HG03045 (cell line): Measurements from ENCODE around the gene HOXA1.

Experiments used
- ATAC-seq: cut with Tn5 transposase; IDR thresholded peaks from one replicate; pipeline ENCODE4 v1.9.1; 2021; ENCODE audit warnings: mild to moderate bottlenecking, moderate library complexity; ENCODE audit not compliant: unreplicated experiment

HOXA1 gene

DNA sequence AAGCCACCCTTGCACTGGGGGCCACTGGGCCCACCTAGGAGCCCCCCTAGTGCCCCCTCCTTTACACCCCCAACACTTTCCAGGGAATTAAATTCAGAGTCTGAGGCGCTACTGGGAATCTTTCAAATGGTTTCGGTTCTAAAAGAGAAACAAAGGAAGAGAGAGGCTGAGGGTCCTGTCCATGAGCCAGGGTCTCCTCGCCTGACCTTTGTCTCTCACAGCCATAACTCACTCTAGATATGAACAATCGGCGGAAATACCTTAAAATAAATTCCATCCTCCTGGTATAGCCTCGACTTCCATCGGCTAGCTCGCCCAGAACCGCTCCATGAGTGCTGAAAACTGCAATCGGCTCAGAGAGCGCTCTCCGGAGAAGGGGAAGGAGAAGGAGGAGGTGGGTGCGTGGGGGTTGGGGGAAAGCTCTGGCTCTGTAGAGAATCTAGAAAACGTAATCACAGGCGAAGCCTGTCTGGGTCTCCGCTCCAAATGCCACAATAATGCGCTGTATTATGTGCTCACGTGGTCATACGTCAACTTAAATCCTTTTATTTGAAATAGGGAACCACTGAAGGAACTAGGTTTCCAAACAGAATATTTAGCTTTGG is 22.2 kb upstream of the HOXA1 start:
- no peak for ATAC-seq

- no peak for ATAC-seq
These were observed 21.4 kb upstream of the HOXA1 start for GRCh38 chr7:27116962-27117886.

DNA sequence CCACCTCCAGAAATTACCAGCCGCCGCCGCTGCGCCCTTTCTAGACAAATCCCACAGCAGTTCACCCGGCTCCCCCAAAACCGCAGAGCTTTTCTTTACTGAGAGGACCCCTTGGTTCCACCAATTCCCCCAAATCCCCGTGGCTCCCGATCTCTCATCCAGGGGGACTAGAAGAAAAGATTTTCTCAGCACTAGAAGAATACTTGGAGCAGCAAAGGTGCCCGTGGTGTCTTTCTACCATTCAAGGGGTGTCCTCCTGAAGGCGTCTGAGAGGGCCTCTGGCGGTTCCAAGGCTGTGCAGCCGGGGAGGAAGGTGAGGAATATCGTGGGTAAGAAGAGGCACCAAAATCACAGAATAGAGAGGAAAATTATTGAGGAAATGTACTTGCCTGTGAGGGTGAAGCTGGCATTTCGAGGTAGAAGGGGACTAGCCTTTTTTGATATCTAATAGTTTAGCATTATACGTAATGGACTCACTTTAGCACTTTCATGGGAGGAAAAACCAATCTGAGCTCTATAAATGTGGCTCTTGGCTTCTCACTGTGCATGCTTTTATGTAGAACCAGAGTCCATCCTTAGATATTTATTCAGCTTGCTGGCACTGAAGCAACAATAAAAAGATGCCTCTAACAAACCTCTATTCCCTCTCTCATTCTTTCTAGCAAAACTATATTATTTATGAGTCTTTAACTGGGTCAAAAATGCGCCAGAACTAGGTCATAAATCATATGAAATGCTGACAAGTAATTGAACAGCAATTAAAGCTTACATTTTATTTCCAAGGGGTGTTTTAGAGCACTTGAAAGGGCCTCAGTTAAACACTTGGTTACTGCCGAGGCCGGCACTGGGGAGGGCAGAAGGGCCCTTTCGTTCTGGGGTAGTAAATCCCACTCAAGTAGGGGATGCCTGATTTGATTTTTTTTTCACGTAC is 20.5 kb upstream of the HOXA1 start:
- ATAC-seq: no peak

DNA sequence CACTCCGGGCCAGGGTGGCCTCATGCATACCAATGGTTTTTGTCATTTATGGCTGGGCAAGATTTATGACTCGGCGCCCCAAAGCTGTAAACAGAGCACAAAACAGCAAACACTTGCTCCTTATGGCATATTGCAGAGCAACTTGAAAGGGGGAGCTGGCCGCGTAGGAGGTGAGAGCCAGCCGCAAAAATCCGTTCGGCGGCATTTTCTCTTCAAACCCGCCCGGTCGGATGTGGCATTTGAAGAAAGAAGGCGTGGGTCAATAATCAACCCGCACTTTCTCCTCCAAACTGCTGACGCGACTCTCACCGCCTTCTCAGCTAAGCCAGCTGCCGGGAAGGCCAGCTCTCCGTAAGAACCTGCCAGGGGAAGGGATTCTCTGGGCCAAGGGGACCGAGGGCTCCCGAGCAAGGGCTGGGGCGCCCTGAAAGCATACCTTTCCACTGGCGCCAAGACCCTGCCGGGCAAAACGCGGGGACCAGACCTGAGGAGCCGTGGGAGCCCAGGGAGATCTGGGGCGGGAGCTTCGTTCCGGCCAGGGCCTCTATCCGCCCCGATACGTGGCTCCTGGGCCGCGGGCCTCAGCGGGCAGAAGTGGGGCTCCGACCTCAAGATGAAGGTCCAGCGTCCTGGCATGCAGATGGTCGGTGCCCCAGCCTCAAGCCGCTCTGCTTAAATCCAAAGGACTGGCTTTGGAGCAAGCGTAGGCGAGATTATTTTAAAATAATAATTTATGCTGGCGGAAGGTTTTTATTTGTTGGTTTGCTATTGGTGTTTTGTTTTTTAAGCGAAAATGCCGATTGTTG is 19.6 kb upstream of the HOXA1 start:
- no peak for ATAC-seq

DNA sequence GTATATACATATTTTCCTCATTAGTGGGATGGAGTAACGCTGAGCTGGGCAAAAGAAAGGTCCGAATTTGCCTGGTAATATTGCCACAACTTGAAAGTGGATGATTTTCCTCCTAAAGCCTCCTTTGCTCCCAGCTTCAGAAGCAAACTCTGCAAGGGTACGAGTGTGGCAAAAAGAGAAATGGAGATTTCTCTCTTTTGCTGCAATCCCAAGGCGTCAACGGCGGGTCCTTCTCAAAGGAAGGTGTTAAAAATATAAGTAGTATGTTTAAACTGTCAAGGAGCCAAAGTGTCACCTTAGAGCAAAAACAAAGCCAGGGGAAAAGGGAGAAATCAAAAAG is 19.1 kb upstream of the HOXA1 start:
- no peak for ATAC-seq

- ATAC-seq: no peak
These were observed 18.4 kb upstream of the HOXA1 start for GRCh38 chr7:27113991-27114769.

GRCh38 chr7:27112955-27113949 is 17.5 kb upstream of the HOXA1 start:
- ATAC-seq: no peak

GRCh38 chr7:27112361-27112760 is 16.6 kb upstream of the HOXA1 start:
- ATAC-seq: no peak

DNA sequence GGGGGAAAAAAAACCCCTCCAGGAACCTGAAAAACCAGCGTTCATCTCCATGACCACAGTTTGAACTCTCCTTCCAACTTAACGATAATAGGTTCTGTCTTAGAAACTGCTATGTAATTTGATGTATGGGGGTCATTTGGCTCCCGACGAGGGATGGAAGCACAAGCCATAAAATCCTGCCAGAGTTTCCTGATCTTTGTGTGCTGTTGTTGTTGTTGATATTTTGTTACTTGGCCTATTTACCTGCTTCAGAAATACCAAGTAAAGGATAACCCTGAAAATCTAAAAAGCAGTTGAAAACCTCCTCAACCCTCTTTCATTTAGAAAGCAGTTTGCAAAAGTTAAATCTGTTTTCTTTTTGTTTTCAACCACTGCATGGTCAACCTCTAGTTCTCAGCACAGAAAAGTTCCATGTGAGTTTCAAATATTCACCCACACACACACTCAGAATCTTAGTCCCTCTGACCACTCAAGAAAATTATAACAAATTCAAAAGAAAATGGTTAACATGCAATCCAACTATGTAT is 16.0 kb upstream of the HOXA1 start:
- no peak for ATAC-seq

DNA sequence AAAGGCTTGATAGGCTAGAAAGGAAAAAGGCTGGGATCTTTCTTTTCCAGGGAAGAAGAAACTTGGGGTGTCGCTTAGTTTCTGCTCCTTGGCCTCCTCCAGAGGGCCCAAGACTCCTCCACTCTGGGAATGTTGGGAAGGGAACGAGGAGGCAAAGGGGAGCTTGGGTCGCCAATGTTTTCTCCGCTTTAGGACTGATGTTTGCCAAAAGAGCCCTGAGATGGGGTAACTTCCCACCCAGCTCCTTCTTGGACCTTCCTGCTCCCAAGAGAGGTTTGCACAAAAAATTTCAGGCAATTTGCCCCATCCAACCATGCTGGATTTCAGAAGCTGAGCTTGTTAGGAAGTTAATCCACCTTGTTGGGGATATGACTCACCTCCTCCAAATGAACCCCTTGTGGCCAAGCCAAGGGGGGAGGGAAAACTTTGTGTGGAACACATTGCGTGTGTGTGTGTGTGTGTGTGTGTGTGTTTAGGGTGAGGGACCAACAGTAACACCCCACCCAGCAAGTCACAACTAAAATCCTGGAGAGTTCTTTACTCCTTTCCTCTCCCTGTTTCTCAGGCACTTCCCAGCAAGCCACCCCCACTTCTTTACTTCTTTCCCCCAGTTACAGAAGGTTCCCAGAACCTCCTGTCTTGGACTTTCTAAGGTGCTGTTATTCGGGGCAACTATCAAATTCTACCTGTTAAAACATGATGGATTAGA is 15.4 kb upstream of the HOXA1 start:
- ATAC-seq: no peak

- ATAC-seq: no peak
These were observed 14.6 kb upstream of the HOXA1 start for GRCh38 chr7:27110186-27111031.

GRCh38 chr7:27109466-27110185 is 13.8 kb upstream of the HOXA1 start:
- no peak for ATAC-seq

- ATAC-seq: no peak
These were observed 12.8 kb upstream of the HOXA1 start for GRCh38 chr7:27108390-27109127.

DNA sequence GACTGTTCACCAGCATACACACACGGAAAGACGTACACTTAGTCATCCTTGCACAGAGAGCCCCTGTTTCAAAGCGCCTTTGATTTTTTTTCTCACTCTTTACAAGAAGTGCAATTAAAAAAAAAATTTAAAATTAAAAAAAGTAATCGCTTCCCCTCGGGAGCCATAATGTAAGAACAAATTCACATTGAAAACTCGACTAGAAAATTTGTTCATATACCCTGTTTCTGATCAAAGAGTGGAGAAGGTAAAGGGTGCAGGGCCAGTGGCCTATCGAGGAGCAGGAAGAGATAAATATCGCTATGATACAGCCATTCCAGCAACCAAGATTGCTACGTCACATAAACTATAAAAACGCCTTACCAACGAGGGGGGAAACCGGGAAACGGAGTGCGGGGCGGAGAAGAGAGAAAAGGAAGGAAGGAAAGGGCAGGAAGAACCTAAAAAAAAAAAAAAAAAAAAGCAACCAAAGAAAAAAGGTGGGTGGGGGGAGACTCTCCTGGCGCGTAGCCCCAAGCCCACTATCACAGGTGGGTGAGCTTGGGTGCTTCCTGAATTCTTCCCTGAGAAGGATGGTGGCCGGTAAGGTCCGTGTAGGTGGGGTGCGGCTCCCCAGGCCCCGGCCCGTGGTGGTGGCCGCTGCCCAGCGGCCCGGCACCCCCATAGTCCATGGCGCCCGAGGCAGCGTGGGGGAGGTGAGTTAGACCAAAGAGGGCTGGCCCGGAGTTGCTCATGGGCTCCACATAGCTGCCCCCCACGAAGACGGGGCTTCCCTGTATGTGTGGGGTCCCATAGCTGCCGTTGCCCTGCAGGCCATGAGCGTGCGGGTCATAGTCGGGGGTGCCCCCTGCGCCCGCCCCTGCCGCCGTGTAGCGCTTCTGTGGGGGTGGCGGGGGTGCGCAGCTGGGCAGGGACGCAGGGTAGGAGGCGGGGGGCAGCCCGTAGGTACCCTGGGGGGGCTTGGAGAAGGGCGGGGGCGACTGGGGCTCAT is 11.9 kb upstream of the HOXA1 start:
- no peak for ATAC-seq
